ENCODE measurements around the gene TMEM108.

DNA sequence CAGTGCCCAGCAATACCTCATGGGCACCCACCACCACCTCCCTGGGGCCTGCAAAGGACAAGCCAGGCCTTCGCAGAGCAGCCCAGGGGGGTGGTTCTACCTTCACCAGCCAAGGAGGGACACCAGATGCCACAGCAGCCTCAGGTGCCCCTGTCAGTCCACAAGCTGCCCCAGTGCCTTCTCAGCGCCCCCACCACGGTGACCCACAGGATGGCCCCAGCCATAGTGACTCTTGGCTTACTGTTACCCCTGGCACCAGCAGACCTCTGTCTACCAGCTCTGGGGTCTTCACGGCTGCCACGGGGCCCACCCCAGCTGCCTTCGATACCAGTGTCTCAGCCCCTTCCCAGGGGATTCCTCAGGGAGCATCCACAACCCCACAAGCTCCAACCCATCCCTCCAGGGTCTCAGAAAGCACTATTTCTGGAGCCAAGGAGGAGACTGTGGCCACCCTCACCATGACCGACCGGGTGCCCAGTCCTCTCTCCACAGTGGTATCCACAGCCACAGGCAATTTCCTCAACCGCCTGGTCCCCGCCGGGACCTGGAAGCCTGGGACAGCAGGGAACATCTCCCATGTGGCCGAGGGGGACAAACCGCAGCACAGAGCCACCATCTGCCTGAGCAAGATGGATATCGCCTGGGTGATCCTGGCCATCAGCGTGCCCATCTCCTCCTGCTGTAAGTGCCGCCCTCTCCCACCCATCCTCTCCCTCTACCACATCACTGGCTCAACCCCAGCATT, 342.5 kb downstream of the TMEM108 start:
- TF ChIP-seq POLR2AphosphoS5 (IDR thresholded peaks at IDR 0.05; ENCODE audit: low read depth, low read length) (no peak), POLR2A (IDR thresholded peaks at IDR 0.05; ENCODE audit: borderline replicate concordance, extremely low read depth, insufficient read depth, insufficient read length) (no peak), EZH2 (IDR thresholded peaks at IDR 0.05) (no peak)
- TF ChIP-seq, protein P1, sequence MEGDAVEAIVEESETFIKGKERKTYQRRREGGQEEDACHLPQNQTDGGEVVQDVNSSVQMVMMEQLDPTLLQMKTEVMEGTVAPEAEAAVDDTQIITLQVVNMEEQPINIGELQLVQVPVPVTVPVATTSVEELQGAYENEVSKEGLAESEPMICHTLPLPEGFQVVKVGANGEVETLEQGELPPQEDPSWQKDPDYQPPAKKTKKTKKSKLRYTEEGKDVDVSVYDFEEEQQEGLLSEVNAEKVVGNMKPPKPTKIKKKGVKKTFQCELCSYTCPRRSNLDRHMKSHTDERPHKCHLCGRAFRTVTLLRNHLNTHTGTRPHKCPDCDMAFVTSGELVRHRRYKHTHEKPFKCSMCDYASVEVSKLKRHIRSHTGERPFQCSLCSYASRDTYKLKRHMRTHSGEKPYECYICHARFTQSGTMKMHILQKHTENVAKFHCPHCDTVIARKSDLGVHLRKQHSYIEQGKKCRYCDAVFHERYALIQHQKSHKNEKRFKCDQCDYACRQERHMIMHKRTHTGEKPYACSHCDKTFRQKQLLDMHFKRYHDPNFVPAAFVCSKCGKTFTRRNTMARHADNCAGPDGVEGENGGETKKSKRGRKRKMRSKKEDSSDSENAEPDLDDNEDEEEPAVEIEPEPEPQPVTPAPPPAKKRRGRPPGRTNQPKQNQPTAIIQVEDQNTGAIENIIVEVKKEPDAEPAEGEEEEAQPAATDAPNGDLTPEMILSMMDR (IDR thresholded peaks at IDR 0.05 in 2 of 3, conservative IDR thresholded peaks at IDR 0.05 in 1 of 3; ENCODE audit: borderline replicate concordance in 1 of 3, insufficient read depth in 1 of 3, low read depth in 2 of 3, low read length in 2 of 3): no peak
